Measurements from ENCODE around the gene PRDM16.

DNA sequence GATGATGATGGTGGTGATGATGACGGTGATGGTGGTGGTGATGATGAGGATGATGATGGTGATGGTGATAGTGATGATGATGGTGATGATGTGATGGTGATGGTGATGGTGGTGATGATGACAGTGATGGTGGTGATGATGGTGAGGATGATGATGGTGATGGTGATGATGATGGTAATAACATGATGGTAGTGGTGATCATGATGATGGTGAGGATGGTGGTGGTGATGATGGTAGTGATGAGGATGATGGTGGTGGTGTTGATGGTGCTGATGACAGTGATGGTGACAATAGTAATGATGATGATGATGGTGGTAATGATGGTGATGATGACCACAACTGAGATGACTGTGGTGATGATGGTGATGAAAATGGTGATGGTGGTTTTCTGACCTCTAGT is 42.9 kb upstream of the PRDM16 start:
- TF ChIP-seq, protein P1, sequence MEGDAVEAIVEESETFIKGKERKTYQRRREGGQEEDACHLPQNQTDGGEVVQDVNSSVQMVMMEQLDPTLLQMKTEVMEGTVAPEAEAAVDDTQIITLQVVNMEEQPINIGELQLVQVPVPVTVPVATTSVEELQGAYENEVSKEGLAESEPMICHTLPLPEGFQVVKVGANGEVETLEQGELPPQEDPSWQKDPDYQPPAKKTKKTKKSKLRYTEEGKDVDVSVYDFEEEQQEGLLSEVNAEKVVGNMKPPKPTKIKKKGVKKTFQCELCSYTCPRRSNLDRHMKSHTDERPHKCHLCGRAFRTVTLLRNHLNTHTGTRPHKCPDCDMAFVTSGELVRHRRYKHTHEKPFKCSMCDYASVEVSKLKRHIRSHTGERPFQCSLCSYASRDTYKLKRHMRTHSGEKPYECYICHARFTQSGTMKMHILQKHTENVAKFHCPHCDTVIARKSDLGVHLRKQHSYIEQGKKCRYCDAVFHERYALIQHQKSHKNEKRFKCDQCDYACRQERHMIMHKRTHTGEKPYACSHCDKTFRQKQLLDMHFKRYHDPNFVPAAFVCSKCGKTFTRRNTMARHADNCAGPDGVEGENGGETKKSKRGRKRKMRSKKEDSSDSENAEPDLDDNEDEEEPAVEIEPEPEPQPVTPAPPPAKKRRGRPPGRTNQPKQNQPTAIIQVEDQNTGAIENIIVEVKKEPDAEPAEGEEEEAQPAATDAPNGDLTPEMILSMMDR (IDR thresholded peaks at IDR 0.05; ENCODE audit: poor library complexity, severe bottlenecking) = no peak
- TF ChIP-seq EZH2 (IDR thresholded peaks at IDR 0.05; ENCODE audit: borderline replicate concordance, insufficient read depth, low read length, poor library complexity, severe bottlenecking) = no peak

Measured in neural cell (in vitro differentiated cells).